ENCODE measurements around the gene NPY.

- no peak for TF ChIP-seq HDAC2 (IDR thresholded peaks at IDR 0.05)
- no peak for TF ChIP-seq CTCF (IDR thresholded peaks at IDR 0.05)
- no peak for TF ChIP-seq USF2 (IDR thresholded peaks at IDR 0.05)
- no peak for TF ChIP-seq POLR2A (IDR thresholded peaks at IDR 0.05; ENCODE audit: low read length)
- TF ChIP-seq RFX5 (IDR thresholded peaks at IDR 0.05), result no peak
- no peak for TF ChIP-seq BHLHE40 (IDR thresholded peaks at IDR 0.05; ENCODE audit: low read depth, low read length)
- TF ChIP-seq EP300 (IDR thresholded peaks at IDR 0.05), result no peak
- TF ChIP-seq E2F6 (IDR thresholded peaks at IDR 0.05; ENCODE audit: borderline replicate concordance, low read depth), result no peak
- no peak for TF ChIP-seq MYC (IDR thresholded peaks at IDR 0.05; ENCODE audit: borderline replicate concordance, low read length)
These were observed 50.0 kb downstream of the NPY start for GRCh38 chr7:24334012-24334411.
